Muscle layer of duodenum (tissue), 2 donors: ENCODE results near the gene BPIFB6.

ENCODE experiments used
- H3K27ac ChIP-seq: one replicate; pipeline ENCODE4 v1.7.0; 2013; ENCODE audit warnings: mild to moderate bottlenecking, low read length
- H3K27me3 ChIP-seq: one replicate; pipeline ENCODE4 v1.7.0; 2013; ENCODE audit warnings: low read depth, mild to moderate bottlenecking, control low read depth, low read length
- H3K36me3 ChIP-seq, 2 donors: one replicate each; pipeline ENCODE4 v1.7.0; 2013; ENCODE audit warnings: low read length in 2 of 2, control low read depth in 1 of 2, mild to moderate bottlenecking in 1 of 2; ENCODE audit not compliant: insufficient read depth in 2 of 2, control insufficient read depth in 1 of 2
- H3K4me1 ChIP-seq, 2 donors: one replicate each; pipeline ENCODE4 v1.7.0; 2013; ENCODE audit warnings: low read length in 2 of 2, mild to moderate bottlenecking in 2 of 2, control low read depth in 1 of 2, moderate library complexity in 1 of 2; ENCODE audit not compliant: insufficient read depth in 2 of 2, control insufficient read depth in 1 of 2
- H3K4me3 ChIP-seq, 2 donors: one replicate each; pipeline ENCODE4 v1.7.0; 2013; ENCODE audit warnings: low read length in 2 of 2, low read depth in 1 of 2, mild to moderate bottlenecking in 1 of 2
- H3K9me3 ChIP-seq, 2 donors: one replicate each; pipeline ENCODE4 v1.7.0; 2013; ENCODE audit warnings: low read length in 2 of 2, control low read depth in 1 of 2, mild to moderate bottlenecking in 1 of 2; ENCODE audit not compliant: control insufficient read depth in 1 of 2
- donor health status: healthy.

Gene BPIFB6

GRCh38 chr20:32989507-32990283 lies 41.8 kb upstream of the BPIFB6 start:
- Histone ChIP-seq H3K27ac (no peak overlapping the region), H3K36me3 (no peaks in the 10 kb centered on the region), H3K4me3 (no peak overlapping the region), H3K9me3 (no peaks in the 10 kb centered on the region), H3K27me3 (no peaks in the 10 kb centered on the region), H3K4me1 (no peaks in the 10 kb centered on the region)

GRCh38 chr20:32990426-32990825 lies 41.0 kb upstream of the BPIFB6 start:
- H3K4me3 ChIP-seq = no peak overlapping the region
- peaks cover 2 to 5% of the 10 kb centered on the region in 2 donors for H3K9me3 ChIP-seq
- no peaks in the 10 kb centered on the region for H3K36me3 ChIP-seq

GRCh38 chr20:32991383-32991782 lies 40.1 kb upstream of the BPIFB6 start:
- Histone ChIP-seq H3K9me3 (peaks cover 5 to 13% of the 10 kb centered on the region in 2 donors), H3K4me3 (no peak overlapping the region), H3K27me3 (no peaks in the 10 kb centered on the region), H3K4me1 (no peaks in the 10 kb centered on the region), H3K27ac (no peak overlapping the region), H3K36me3 (no peaks in the 10 kb centered on the region)

More at GRCh38 chr20:32990426-32990825, 41.0 kb upstream of the BPIFB6 start:
- H3K27me3 ChIP-seq = no peaks in the 10 kb centered on the region
- H3K4me1 ChIP-seq = no peaks in the 10 kb centered on the region
- no peak overlapping the region for H3K27ac ChIP-seq

GRCh38 chr20:32991792-32992641 lies 39.4 kb upstream of the BPIFB6 start:
- Histone ChIP-seq H3K9me3 (peaks cover 5 to 13% of the 10 kb centered on the region in 2 donors), H3K27me3 (no peaks in the 10 kb centered on the region), H3K27ac (no peak overlapping the region), H3K36me3 (no peaks in the 10 kb centered on the region), H3K4me1 (no peaks in the 10 kb centered on the region), H3K4me3 (no peak overlapping the region)

GRCh38 chr20:32993496-32994050 lies 37.9 kb upstream of the BPIFB6 start:
- H3K9me3 ChIP-seq = peaks cover 5 to 13% of the 10 kb centered on the region in 2 donors

GRCh38 chr20:32995802-32996201 lies 35.6 kb upstream of the BPIFB6 start:
- Histone ChIP-seq H3K27ac (no peak overlapping the region), H3K27me3 (no peaks in the 10 kb centered on the region), H3K36me3 (no peaks in the 10 kb centered on the region), H3K4me1 (no peaks in the 10 kb centered on the region), H3K4me3 (no peak overlapping the region), H3K9me3 (peaks cover 5 to 13% of the 10 kb centered on the region in 2 donors)

More at GRCh38 chr20:32993496-32994050, 37.9 kb upstream of the BPIFB6 start:
- Histone ChIP-seq H3K4me3 (no peak overlapping the region), H3K27ac (no peak overlapping the region), H3K4me1 (no peaks in the 10 kb centered on the region), H3K36me3 (no peaks in the 10 kb centered on the region), H3K27me3 (no peaks in the 10 kb centered on the region)

- peaks cover 5 to 13% of the 10 kb centered on the region in 2 donors for H3K9me3 ChIP-seq
- no peak overlapping the region for H3K4me3 ChIP-seq
- no peaks in the 10 kb centered on the region for H3K27me3 ChIP-seq
- H3K4me1 ChIP-seq = no peaks in the 10 kb centered on the region
- no peak overlapping the region for H3K27ac ChIP-seq
- H3K36me3 ChIP-seq = no peaks in the 10 kb centered on the region
These were observed 34.0 kb upstream of the BPIFB6 start for GRCh38 chr20:32997431-32997830.

GRCh38 chr20:32999603-33000250 lies 31.7 kb upstream of the BPIFB6 start:
- Histone ChIP-seq H3K27ac (no peak overlapping the region), H3K9me3 (peaks cover 5 to 13% of the 10 kb centered on the region in 2 donors), H3K27me3 (no peaks in the 10 kb centered on the region), H3K36me3 (no peaks in the 10 kb centered on the region), H3K4me3 (no peak overlapping the region), H3K4me1 (no peaks in the 10 kb centered on the region)

- peaks cover 0 to 6% of the 10 kb centered on the region in 2 donors for H3K9me3 ChIP-seq
- H3K4me1 ChIP-seq = no peaks in the 10 kb centered on the region
- no peak overlapping the region for H3K27ac ChIP-seq
- H3K36me3 ChIP-seq = no peaks in the 10 kb centered on the region
- no peak overlapping the region for H3K4me3 ChIP-seq
- no peaks in the 10 kb centered on the region for H3K27me3 ChIP-seq
These were observed 30.5 kb upstream of the BPIFB6 start for GRCh38 chr20:33000802-33001466.

- H3K4me1 ChIP-seq = no peaks in the 10 kb centered on the region
- peaks cover 0 to 7% of the 10 kb centered on the region in 2 donors for H3K9me3 ChIP-seq
- H3K27ac ChIP-seq = no peak overlapping the region
- H3K36me3 ChIP-seq = no peaks in the 10 kb centered on the region
- H3K4me3 ChIP-seq = no peak overlapping the region
- H3K27me3 ChIP-seq = no peaks in the 10 kb centered on the region
These were observed 29.2 kb upstream of the BPIFB6 start for GRCh38 chr20:33002087-33002808.
